Measurements from ENCODE around the gene ZDHHC14.
A peak's percentile ranks its signal among the peaks of the same experiment; 100 is the strongest.

ZDHHC14 gene

DNA sequence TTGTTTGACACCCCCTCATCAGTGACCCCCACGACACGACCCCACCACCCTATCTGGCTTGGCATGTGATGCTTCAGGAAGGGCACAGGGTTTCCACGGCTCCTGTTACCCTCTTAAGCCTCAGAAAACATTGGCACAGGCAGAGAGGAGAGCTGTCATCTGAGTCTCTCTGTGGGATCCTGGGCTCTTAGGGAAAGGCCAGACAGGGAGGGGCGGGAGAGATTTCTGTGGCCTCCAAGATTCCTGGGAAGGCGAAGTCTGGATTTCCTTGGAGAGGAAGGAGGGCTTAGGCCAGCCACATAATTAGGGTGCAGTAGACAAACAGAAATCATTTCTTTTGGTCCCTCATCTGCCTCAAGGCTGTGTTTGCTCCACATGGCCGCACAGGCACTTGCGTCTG, 250.4 kb downstream of the ZDHHC14 start:
- Histone ChIP-seq H3K9me3 (replicated peaks in 1 of 11) (no peaks in the 10 kb centered on the region), H4K20me1 (no peaks in the 10 kb centered on the region), H3K4me1 (peaks cover 19 to 40% (median 35%) of the 10 kb centered on the region in 10 experiments), H3K4me2 (peak overlapping the region; percentile 50 to 79 (median 73); a peak in 20 of 22 replicates), H3K27me3 (no peaks in the 10 kb centered on the region), H3K36me3 (peaks cover 0 to 35% (median 0%) of the 10 kb centered on the region in 11 experiments; a peak in 6 of 22 replicates), H3K4me3 (no peak overlapping the region), H3K27ac (peak overlapping the region in 4 of 11 experiments; percentile 3 to 26 (median 8); a peak in 5 of 22 replicates), H3K9ac (peak overlapping the region in 2 of 11 experiments; percentile 11 to 33; a peak in 3 of 22 replicates)
- TF ChIP-seq Cebpa-rat (IDR thresholded peaks at IDR 0.05): no peak

GRCh38 chr6:157631838-157632614, 251.0 kb downstream of the ZDHHC14 start:
- peak overlapping the region in 4 of 11 experiments; percentile 3 to 26 (median 8); a peak in 5 of 22 replicates for H3K27ac ChIP-seq
- H4K20me1 ChIP-seq: no peaks in the 10 kb centered on the region
- H3K27me3 ChIP-seq: no peaks in the 10 kb centered on the region
- TF ChIP-seq Cebpa-rat (IDR thresholded peaks at IDR 0.05): no peak
- H3K4me1 ChIP-seq: peaks cover 19 to 40% (median 35%) of the 10 kb centered on the region in 10 experiments
- no peaks in the 10 kb centered on the region for H3K9me3 ChIP-seq (replicated peaks in 1 of 11)
- peak overlapping the region in 2 of 11 experiments; percentile 11 to 33; a peak in 2 of 22 replicates for H3K9ac ChIP-seq
- H3K4me2 ChIP-seq: peak overlapping the region; percentile 50 to 79 (median 73); a peak in 21 of 22 replicates
- no peak overlapping the region for H3K4me3 ChIP-seq
- H3K36me3 ChIP-seq: peaks cover 0 to 35% (median 0%) of the 10 kb centered on the region in 11 experiments; a peak in 6 of 22 replicates

DNA sequence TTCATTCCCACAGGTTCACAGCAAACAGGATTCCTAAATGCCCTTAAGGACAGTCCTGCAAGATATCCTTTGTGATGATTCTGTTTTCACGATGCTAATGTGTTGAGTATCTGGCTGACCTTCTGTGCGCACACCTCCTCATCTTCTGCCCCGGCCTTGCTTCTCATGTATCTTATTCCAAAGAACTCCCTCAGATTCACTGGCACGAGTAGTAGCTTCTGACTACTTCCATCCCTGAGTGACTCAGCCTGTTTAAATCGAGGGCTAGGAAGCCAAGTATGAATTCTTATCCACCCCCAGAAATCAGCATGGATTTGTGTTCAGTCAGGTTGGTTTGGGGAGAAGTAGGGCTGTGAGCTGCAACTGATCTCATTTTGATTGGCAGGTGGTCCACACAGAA, 251.8 kb downstream of the ZDHHC14 start:
- H3K4me2 ChIP-seq: no peak overlapping the region
- H3K9ac ChIP-seq: no peak overlapping the region
- TF ChIP-seq Cebpa-rat (IDR thresholded peaks at IDR 0.05): no peak
- no peaks in the 10 kb centered on the region for H3K9me3 ChIP-seq (replicated peaks in 1 of 11)
- H3K27me3 ChIP-seq: no peaks in the 10 kb centered on the region
- no peak overlapping the region for H3K4me3 ChIP-seq
- no peaks in the 10 kb centered on the region for H4K20me1 ChIP-seq
- peaks cover 0 to 35% (median 0%) of the 10 kb centered on the region in 11 experiments; a peak in 6 of 22 replicates for H3K36me3 ChIP-seq
- peaks cover 19 to 40% (median 35%) of the 10 kb centered on the region in 10 experiments for H3K4me1 ChIP-seq
- no peak overlapping the region for H3K27ac ChIP-seq

DNA sequence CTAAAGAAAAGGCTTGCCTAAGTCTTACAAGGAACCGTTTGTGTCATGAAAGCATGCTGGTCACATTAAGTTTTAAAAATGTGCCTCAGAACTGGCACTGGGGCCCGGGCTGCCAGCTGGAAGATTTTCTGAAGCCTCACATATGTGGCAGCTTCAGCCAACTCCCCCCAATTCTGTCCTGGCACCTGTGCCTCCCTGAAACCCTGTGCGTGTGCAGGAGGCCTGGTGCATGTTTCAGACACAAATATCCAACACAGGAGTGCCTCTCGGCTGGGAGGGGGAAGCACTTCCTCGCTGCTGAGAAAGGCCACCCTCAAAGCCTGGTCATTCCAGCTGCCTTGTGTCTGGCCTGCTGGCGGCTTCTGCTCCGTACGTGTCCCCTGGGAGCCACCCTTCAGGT, 253.6 kb downstream of the ZDHHC14 start:
- Histone ChIP-seq H3K27ac (no peak overlapping the region), H3K36me3 (peaks cover 0 to 35% (median 0%) of the 10 kb centered on the region in 11 experiments; a peak in 6 of 22 replicates), H3K9ac (no peak overlapping the region), H3K4me2 (no peak overlapping the region), H3K9me3 (replicated peaks in 1 of 11) (no peaks in the 10 kb centered on the region), H4K20me1 (no peaks in the 10 kb centered on the region; a peak in 1 of 22 replicates), H3K4me1 (peaks cover 6 to 35% (median 29%) of the 10 kb centered on the region in 10 experiments), H3K4me3 (no peak overlapping the region), H3K27me3 (no peaks in the 10 kb centered on the region)
- no peak for TF ChIP-seq Cebpa-rat (IDR thresholded peaks at IDR 0.05)

GRCh38 chr6:157635388-157636244, 254.6 kb downstream of the ZDHHC14 start:
- H3K27ac ChIP-seq: no peak overlapping the region

DNA sequence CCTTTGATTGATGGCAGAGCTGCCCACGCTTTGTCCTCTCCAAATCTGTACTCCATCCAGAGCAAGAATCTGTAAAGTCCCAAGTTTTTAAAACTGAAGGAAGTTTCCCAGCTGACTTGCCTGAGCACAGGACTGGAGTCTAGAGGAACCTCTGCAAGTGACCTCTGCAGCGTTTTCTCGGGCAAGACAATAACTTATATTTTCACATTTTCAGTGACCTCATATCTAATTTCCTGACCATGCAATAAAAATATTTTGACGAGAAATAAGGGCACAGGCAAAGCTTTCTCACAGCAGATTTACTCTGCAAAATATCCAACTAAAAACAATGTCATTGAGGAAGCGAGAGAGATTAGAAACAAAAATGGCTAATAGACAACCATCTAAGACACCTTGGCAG, 256.5 kb downstream of the ZDHHC14 start:
- TF ChIP-seq Cebpa-rat (IDR thresholded peaks at IDR 0.05): no peak
- H3K4me3 ChIP-seq: no peak overlapping the region
- no peak overlapping the region for H3K27ac ChIP-seq
- H3K9me3 ChIP-seq (replicated peaks in 1 of 11): no peaks in the 10 kb centered on the region
- no peak overlapping the region for H3K4me2 ChIP-seq
- peaks cover 0 to 27% (median 21%) of the 10 kb centered on the region in 10 experiments; a peak in 15 of 20 replicates for H3K4me1 ChIP-seq
- H3K27me3 ChIP-seq: no peaks in the 10 kb centered on the region
- H3K36me3 ChIP-seq: peaks cover 0 to 36% (median 0%) of the 10 kb centered on the region in 11 experiments; a peak in 6 of 22 replicates
- H3K9ac ChIP-seq: no peak overlapping the region
- no peaks in the 10 kb centered on the region; a peak in 1 of 22 replicates for H4K20me1 ChIP-seq

More at GRCh38 chr6:157635388-157636244, 254.6 kb downstream of the ZDHHC14 start:
- no peaks in the 10 kb centered on the region for H3K27me3 ChIP-seq
- no peak overlapping the region for H3K9ac ChIP-seq
- H3K4me3 ChIP-seq: no peak overlapping the region
- H3K4me2 ChIP-seq: no peak overlapping the region
- TF ChIP-seq Cebpa-rat (IDR thresholded peaks at IDR 0.05): no peak
- no peaks in the 10 kb centered on the region for H3K9me3 ChIP-seq (replicated peaks in 1 of 11)
- H3K36me3 ChIP-seq: peaks cover 0 to 36% (median 0%) of the 10 kb centered on the region in 11 experiments; a peak in 6 of 22 replicates
- H4K20me1 ChIP-seq: no peaks in the 10 kb centered on the region; a peak in 1 of 22 replicates
- peaks cover 4 to 37% (median 32%) of the 10 kb centered on the region in 10 experiments for H3K4me1 ChIP-seq

- Histone ChIP-seq H3K4me3 (no peak overlapping the region), H3K27ac (no peak overlapping the region), H3K4me2 (no peak overlapping the region), H3K9me3 (replicated peaks in 1 of 11) (no peaks in the 10 kb centered on the region), H3K36me3 (peaks cover 0 to 30% (median 0%) of the 10 kb centered on the region in 11 experiments; a peak in 6 of 22 replicates), H3K9ac (no peak overlapping the region), H3K4me1 (peaks cover 0 to 33% (median 27%) of the 10 kb centered on the region in 10 experiments; a peak in 15 of 20 replicates), H4K20me1 (no peaks in the 10 kb centered on the region; a peak in 1 of 22 replicates), H3K27me3 (no peaks in the 10 kb centered on the region)
- TF ChIP-seq Cebpa-rat (IDR thresholded peaks at IDR 0.05): no peak
Measured at GRCh38 chr6:157637941-157638662, 257.1 kb downstream of the ZDHHC14 start.

DNA sequence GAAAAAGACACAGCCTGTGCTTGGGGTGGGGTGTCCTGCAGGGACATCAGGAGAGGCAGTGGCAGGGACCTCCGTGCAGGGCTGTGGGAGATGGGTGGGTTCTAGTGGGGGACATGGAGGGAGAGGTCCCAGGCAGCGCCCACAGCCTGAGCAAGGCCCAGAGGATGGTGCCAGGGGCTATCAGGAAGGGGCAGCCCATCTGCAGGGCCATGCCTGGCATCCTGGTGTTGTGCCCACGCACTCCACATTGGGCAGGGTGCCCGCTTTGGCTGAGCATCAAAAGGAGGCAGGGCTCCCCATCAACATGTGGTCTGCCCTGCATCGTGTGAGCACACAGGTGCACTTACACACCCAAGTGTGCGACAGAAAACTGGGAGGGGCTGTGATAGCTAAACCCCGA, 257.8 kb downstream of the ZDHHC14 start:
- Histone ChIP-seq H3K36me3 (peaks cover 0 to 24% (median 0%) of the 10 kb centered on the region in 11 experiments; a peak in 5 of 22 replicates), H4K20me1 (no peaks in the 10 kb centered on the region; a peak in 1 of 22 replicates), H3K4me1 (peaks cover 0 to 36% (median 28%) of the 10 kb centered on the region in 10 experiments; a peak in 16 of 20 replicates), H3K27ac (no peak overlapping the region), H3K4me3 (no peak overlapping the region), H3K27me3 (no peaks in the 10 kb centered on the region), H3K9me3 (replicated peaks in 1 of 11) (no peaks in the 10 kb centered on the region), H3K4me2 (peak overlapping the region in 6 of 11 experiments; percentile 41 to 76 (median 66); a peak in 6 of 22 replicates), H3K9ac (no peak overlapping the region)
- TF ChIP-seq Cebpa-rat (IDR thresholded peaks at IDR 0.05): no peak

Measured in BLaER1 treated with 17β-estradiol and CSF1 and Interleukin-3, amounts not matched to agents 10 nM and 100 nM (cell line).